Gastroesophageal sphincter (tissue), 4 donors: ENCODE results near the gene AGPAT3. TPM values are rescaled to one million over a fixed set of nuclear protein-coding genes. Genes with fewer than 3 reads are reported as not detected.

Experiments
- ATAC-seq: fragments of 150-250 bp; one replicate; pipeline ENCODE4 v1.9.1; 2016; ENCODE audit warnings: mild to moderate bottlenecking, moderate library complexity
- H3K27ac ChIP-seq, 4 donors: fragments of 200-600 bp; sonication (generic) in 3 of 4; 1 replicate in 3 of 4; 2 replicates in 1 of 4; pipeline ENCODE4 v1.5.1; 2016 to 2019
- H3K27me3 ChIP-seq: fragments of 200-600 bp; sonication (generic); one replicate; pipeline ENCODE4 v1.5.1; 2019
- H3K36me3 ChIP-seq, 2 donors: fragments of 200-600 bp; sonication (generic); one replicate each; pipeline ENCODE4 v1.5.1; 2019; ENCODE audit warnings: control low read depth in 1 of 2
- H3K4me1 ChIP-seq, 3 donors: fragments of 200-600 bp; sonication (generic); 1 replicate in 2 of 3; 2 replicates in 1 of 3; pipeline ENCODE4 v1.5.1; 2016 to 2019; ENCODE audit warnings: control low read depth in 2 of 3
- H3K4me3 ChIP-seq, 2 donors: fragments of 200-600 bp; sonication (generic); one replicate each; pipeline ENCODE4 v1.5.1; 2019; ENCODE audit warnings: mild to moderate bottlenecking in 1 of 2, moderate library complexity in 1 of 2
- H3K9me3 ChIP-seq, 3 donors: fragments of 200-600 bp; sonication (generic); one replicate each; pipeline ENCODE4 v1.5.1; 2017 to 2019; ENCODE audit warnings: control low read depth in 2 of 3
- EP300 ChIP-seq: sonication (generic); formaldehyde crosslinking; IDR thresholded peaks from one replicate; pipeline ENCODE4 v1.6.1; 2017; ENCODE audit warnings: antibody characterized with exemption, mild to moderate bottlenecking
- POLR2A ChIP-seq, 2 donors: fragments of 450-650 bp; IDR thresholded peaks; one replicate each; pipeline ENCODE4 v1.6.1; 2017; ENCODE audit warnings: antibody characterized with exemption in 2 of 2, mild to moderate bottlenecking in 2 of 2, moderate library complexity in 1 of 2
- POLR2AphosphoS5 ChIP-seq: sonication (generic); formaldehyde crosslinking; IDR thresholded peaks from one replicate; pipeline ENCODE4 v1.6.1; 2017; ENCODE audit warnings: antibody characterized with exemption
- WGBS, 2 donors: methylation state at CpG; one replicate each; pipeline ENCODE4 v1.1.5; 2018; ENCODE audit warnings: low coverage in 1 of 2; 5-methylcytosine and 5-hydroxymethylcytosine counted together
- total RNA-seq, 4 donors: library from RNA; depleted of rRNA; stranded (reverse); fragments of >200 nt; gene quantifications; one replicate each; pipeline ENCODE4 v1.1.0, GENCODE V29; 2016
- TF ChIP-seq, protein P1 (sequence below), 4 experiments: fragments of 200-600 bp in 2 of 4; fragments of 450-650 bp in 2 of 4; sonication (generic) in 1 of 4; IDR thresholded peaks; one replicate each; pipeline ENCODE4 v1.5.1; 2017 to 2019; ENCODE audit warnings: antibody characterized with exemption in 4 of 4, mild to moderate bottlenecking in 2 of 4, moderate library complexity in 2 of 4

The AGPAT3 gene
- total RNA-seq, 4 donors from 2014 or later, result 27.1 to 46.9 (median 32.2) TPM

DNA sequence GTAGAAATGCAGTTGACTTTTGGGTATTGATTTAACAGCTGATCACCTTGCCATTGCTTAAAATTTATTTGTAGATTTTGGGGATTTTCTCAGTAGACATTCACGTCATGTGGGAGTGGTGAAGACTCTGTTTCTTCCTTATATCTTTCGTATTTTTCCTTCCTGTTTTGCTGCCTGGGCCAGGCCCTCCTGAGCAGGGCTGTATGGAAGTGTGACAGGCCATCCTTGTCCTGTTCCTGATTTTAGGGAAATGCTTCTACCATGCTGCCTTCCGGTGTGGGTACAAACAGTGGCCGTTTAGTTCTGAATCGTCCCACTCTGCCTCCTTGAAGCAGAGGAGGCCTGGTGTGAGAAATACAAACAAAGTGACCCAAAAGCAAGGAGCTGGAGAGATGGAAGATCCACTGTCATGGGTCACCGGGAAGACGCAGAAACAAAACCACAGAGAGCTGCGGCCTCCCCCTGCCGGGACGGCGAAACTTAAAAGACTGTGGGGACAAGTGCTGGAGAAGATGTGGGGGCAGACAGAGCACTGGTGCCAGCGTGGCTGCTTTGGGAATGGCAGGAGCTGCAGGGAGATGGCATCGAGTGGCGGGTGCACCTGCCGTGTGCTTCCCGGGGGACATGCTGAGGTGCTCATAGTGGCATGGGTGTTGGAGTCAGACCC, 7.6 kb downstream of the AGPAT3 start:
- H3K4me3 ChIP-seq, result no peak overlapping the region
- no peaks in the 10 kb centered on the region for H3K27me3 ChIP-seq
- ATAC-seq, result no peak
- peaks cover 0 to 17% of the 10 kb centered on the region in 2 donors for H3K36me3 ChIP-seq
- H3K9me3 ChIP-seq, result no peaks in the 10 kb centered on the region
- WGBS, 2 donors, result 89 to 90% methylated on average over 6 to 11 of the region's 16 CpGs
- H3K4me1 ChIP-seq, result peaks cover 0 to 41% (median 0%) of the 10 kb centered on the region in 3 donors
- H3K27ac ChIP-seq, result no peak overlapping the region
- no peak for TF ChIP-seq POLR2A (IDR thresholded peaks at IDR 0.05)
- no peak for TF ChIP-seq POLR2AphosphoS5
- no peak for TF ChIP-seq EP300
- TF ChIP-seq, protein P1, sequence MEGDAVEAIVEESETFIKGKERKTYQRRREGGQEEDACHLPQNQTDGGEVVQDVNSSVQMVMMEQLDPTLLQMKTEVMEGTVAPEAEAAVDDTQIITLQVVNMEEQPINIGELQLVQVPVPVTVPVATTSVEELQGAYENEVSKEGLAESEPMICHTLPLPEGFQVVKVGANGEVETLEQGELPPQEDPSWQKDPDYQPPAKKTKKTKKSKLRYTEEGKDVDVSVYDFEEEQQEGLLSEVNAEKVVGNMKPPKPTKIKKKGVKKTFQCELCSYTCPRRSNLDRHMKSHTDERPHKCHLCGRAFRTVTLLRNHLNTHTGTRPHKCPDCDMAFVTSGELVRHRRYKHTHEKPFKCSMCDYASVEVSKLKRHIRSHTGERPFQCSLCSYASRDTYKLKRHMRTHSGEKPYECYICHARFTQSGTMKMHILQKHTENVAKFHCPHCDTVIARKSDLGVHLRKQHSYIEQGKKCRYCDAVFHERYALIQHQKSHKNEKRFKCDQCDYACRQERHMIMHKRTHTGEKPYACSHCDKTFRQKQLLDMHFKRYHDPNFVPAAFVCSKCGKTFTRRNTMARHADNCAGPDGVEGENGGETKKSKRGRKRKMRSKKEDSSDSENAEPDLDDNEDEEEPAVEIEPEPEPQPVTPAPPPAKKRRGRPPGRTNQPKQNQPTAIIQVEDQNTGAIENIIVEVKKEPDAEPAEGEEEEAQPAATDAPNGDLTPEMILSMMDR (IDR thresholded peaks at IDR 0.05), result no peak

DNA sequence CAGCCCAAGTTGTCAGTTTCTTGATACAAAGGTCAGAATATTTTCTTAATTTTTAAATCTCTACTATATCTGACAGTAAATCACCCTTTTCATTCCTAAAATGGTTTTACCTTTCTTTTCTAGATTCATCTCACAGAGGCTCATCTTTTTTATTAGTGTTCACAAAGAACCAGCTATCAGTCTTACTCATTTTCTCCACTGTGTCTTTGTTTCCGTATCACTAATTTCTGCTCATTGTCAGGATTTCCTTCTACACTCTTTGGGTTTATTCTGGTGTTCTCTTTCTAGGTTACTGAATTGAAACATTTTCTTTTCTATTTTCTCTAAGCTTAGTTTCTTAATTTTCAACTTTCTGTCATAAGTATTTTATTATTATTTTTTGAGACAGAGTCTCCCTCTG, 8.7 kb downstream of the AGPAT3 start:
- Histone ChIP-seq H3K27me3 (no peaks in the 10 kb centered on the region), H3K36me3 (peaks cover 0 to 25% of the 10 kb centered on the region in 2 donors), H3K4me3 (no peak overlapping the region), H3K9me3 (no peaks in the 10 kb centered on the region), H3K27ac (no peak overlapping the region), H3K4me1 (peaks cover 0 to 38% (median 0%) of the 10 kb centered on the region in 3 donors)
- TF ChIP-seq, protein P1 (IDR thresholded peaks at IDR 0.05), result no peak
- TF ChIP-seq EP300 (no peak), POLR2A (IDR thresholded peaks at IDR 0.05) (no peak), POLR2AphosphoS5 (no peak)
- ATAC-seq, result no peak
- WGBS, 2 donors, result 71 to 88% methylated on average over 1 of the region's 1 CpG

DNA sequence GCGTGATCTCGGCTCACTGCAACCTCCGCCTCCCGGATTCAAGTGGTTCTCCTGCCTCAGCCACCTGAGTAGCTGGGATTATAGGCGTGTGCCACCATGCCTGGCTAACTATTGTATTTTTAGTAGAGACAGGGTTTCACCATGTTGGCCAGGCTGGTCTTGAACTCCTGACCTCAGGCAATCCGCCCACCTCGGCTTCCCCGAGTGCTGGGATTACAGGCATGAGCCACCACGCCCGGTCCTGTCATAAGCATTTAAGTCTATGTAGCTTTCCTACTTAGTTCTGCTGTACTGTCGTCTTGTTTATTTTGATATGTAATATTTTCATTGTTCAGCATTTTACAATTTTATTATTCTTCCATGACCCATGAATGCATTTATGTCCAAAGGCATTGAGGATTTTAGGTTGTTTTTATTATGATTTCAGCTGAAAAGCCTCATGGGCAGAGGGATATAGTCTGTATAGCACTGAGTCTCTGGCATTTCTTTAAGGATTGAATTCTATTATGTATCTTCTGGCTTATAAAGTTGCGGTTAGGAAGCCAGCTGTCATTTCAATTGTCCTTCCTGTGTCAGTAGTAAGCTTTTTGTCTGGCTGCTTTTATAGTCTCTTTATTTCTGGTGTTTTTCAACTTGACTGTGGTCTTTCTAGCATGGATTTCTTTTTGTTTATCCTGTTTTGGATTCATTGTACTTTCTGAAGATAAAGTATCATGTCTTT, 9.2 kb downstream of the AGPAT3 start:
- 67 to 74% methylated on average over 10 to 11 of the region's 12 CpGs for WGBS, 2 donors
- no peaks in the 10 kb centered on the region for H3K27me3 ChIP-seq
- ATAC-seq, result no peak
- H3K4me1 ChIP-seq, result peaks cover 0 to 40% (median 0%) of the 10 kb centered on the region in 3 donors
- peaks cover 0 to 26% of the 10 kb centered on the region in 2 donors for H3K36me3 ChIP-seq
- H3K27ac ChIP-seq, result no peak overlapping the region
- no peak overlapping the region for H3K4me3 ChIP-seq
- H3K9me3 ChIP-seq, result no peaks in the 10 kb centered on the region
- TF ChIP-seq, protein P1 (IDR thresholded peaks at IDR 0.05), result no peak
- no peak for TF ChIP-seq POLR2A (IDR thresholded peaks at IDR 0.05)
- no peak for TF ChIP-seq POLR2AphosphoS5
- no peak for TF ChIP-seq EP300

DNA sequence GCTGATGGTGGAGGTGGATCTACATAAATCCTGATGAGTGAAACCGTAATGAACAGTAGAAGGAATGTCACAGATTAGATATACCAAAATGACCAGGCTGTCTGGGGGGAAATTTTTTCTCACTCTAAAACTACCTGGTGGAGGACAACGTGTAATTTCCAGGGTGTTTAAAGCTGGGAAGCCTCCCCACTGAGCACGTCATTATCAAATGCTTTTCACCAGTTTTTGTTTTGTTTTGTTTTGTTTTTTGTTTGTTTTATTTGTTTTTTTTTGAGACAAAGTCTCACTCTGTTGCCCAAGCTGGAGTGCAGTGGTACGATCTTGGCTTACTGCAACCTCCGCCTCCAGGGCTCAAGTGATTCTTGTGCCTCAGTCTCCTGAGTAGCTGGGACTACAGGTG, 11.6 kb downstream of the AGPAT3 start:
- ATAC-seq, result no peak
- no peak overlapping the region for H3K27ac ChIP-seq
- H3K4me3 ChIP-seq, result no peak overlapping the region
- H3K36me3 ChIP-seq, result peaks cover 0 to 22% of the 10 kb centered on the region in 2 donors
- H3K27me3 ChIP-seq, result no peaks in the 10 kb centered on the region
- no peaks in the 10 kb centered on the region for H3K9me3 ChIP-seq
- 96 to 97% methylated on average over 5 of the region's 5 CpGs for WGBS, 2 donors
- H3K4me1 ChIP-seq, result peaks cover 0 to 47% (median 7%) of the 10 kb centered on the region in 3 donors
- TF ChIP-seq, protein P1 (IDR thresholded peaks at IDR 0.05), result no peak
- TF ChIP-seq POLR2A (IDR thresholded peaks at IDR 0.05) (no peak), EP300 (no peak), POLR2AphosphoS5 (no peak)
